ENCODE measurements around the gene RHO.

RHO gene

DNA sequence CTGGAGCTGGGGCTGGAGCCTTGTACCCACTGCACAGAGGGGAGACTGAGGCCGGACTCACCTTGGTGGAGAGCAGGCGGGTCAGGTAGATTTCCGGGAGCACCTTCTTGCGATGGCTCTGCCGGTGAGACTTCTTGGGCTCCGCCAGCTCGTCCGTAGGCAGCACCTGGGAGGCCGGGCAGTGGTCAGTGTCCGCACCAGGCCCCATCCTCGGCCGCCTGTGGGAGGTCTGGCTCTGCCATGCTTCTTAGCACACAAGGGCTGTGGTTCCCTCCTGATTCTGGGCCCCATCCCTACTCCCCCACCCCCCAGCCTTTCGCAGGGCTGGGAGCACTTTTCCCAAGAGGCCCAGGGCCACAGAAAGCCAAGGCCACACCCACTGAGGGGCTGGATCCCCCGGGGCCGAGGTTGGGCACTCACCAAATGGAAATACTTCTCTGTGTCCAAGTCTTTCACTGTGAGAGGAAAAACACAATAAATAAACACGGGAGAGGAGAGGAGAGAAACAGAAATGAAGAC is 31.9 kb downstream of the RHO start:
- DNase-seq (ENCODE audit: low read depth), result peak; percentile 96

- DNase-seq (ENCODE audit: low read depth), result peak; percentile 97
Observed at GRCh38 chr3:129560911-129561594, 32.6 kb downstream of the RHO start.

- DNase-seq (ENCODE audit: low read depth), result no peak
Observed at GRCh38 chr3:129561619-129562248, 33.3 kb downstream of the RHO start.

- DNase-seq (ENCODE audit: low read depth), result no peak
Observed at GRCh38 chr3:129562803-129563202, 34.4 kb downstream of the RHO start.

DNA sequence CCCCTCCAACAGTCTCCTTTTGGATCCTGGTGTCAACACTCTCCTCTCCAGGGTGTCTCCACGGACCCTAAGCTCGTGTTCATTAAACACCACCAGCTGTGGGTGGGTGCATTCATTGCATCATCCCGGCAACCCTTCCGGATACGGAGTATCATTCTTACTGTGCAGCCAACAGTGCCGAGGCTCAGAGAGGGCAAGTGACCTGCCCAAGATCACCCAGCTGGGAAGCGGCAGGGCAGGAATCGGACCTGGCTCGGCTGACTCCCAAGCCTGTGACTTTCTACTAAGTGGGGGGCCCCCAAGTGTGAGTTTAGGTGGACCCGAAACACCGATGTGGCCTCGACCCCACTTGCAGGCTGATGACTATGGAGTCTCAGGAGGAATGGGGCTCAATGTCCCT is 34.9 kb downstream of the RHO start:
- no peak for DNase-seq (ENCODE audit: low read depth)

DNA sequence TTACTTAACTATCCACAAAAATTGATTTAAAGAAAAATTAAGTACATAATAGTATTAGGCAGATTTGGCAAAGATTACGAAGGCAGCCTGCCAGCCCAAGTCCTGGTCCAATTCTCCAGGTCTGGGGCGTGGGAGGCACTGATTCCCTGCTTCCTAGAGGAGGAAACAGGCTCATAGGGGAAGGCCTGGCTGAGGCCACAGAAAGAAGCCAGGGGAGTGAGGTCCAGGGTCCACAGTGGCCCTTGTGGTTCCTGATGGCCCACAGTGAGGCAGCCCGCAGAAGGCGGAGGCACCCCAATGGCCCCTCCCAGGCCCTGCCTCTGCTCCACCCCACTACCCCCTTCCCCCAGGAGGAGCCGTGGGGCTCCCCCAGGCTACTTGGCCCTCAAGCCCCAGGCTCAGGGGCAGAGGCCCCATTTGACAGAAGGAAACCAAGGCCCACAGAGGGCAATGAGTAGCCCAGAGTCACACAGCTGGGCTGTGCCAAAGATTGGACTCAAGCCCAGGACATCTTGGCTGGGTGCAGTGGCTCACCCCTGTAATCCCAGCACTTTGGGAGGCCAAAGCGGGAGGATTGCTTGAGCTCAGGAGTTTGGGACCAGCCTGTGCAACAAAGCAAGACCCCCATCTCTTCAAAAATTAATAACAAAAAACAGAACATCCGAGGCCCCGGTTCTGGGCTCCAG is 35.6 kb downstream of the RHO start:
- peak; percentile 47 for DNase-seq (ENCODE audit: low read depth)

- DNase-seq (ENCODE audit: low read depth), result no peak
Observed at GRCh38 chr3:129564981-129565644, 36.7 kb downstream of the RHO start.

GRCh38 chr3:129565902-129566301 is 37.5 kb downstream of the RHO start:
- DNase-seq (ENCODE audit: low read depth), result no peak

DNA sequence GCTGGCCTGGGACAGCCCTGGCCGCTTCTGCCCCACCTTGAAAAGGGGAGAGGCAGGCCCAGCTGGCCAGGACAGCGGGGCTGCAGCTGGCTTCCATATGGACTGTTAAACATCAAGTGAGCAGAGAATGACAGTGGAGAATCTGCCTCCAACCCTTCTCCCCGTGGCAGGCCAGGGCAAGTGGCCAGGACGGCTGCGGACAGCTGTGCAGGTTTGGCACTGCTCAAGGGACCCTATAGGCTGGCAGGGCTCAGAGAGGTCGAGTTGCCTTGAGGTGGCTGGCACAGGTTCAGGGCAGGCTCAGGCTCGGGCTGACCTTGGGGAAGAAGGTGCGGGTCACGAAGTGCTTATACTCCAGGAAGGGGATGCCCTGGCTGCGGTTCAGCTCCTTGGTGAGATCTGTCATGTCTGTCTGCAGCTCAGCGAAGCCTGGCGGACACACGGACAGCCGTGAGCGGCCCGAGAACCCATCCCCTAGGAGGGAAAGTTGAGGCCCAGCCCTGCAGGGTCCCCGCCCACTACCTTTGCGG is 38.8 kb downstream of the RHO start:
- peak; percentile 35 for DNase-seq (ENCODE audit: low read depth)

- DNase-seq (ENCODE audit: low read depth), result no peak
Observed at GRCh38 chr3:129567939-129568338, 39.5 kb downstream of the RHO start.

DNA sequence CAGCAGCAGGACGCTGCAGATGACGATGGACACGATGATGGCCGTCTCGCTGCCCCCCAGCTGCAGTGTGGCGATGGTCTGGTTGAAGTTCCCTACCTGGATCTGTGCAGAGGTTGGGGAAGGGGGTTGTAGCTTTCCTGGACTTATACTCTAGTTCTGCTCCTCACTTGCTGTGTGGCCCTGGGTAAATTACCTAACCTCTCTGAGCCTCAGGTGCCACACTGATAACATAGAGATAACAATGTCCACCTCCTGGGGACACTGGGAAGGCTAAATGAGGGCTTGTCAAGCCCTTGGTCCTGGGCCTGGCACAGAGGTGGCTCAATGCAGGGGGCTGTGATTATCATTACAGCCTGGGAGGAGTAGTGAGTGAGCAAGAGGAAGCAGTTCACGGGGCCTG is 41.4 kb downstream of the RHO start:
- no peak for DNase-seq (ENCODE audit: low read depth)

GRCh38 chr3:129571605-129572547 is 43.4 kb downstream of the RHO start:
- DNase-seq (ENCODE audit: low read depth), result no peak

GRCh38 chr3:129572603-129573002 is 44.2 kb downstream of the RHO start:
- DNase-seq (ENCODE audit: low read depth), result no peak

- DNase-seq (ENCODE audit: low read depth), result no peak
Observed at GRCh38 chr3:129573493-129573892, 45.1 kb downstream of the RHO start.

- DNase-seq (ENCODE audit: low read depth), result no peak
Observed at GRCh38 chr3:129574206-129574605, 45.8 kb downstream of the RHO start.

- no peak for DNase-seq (ENCODE audit: low read depth)
Observed at GRCh38 chr3:129575233-129575996, 47.0 kb downstream of the RHO start.

DNA sequence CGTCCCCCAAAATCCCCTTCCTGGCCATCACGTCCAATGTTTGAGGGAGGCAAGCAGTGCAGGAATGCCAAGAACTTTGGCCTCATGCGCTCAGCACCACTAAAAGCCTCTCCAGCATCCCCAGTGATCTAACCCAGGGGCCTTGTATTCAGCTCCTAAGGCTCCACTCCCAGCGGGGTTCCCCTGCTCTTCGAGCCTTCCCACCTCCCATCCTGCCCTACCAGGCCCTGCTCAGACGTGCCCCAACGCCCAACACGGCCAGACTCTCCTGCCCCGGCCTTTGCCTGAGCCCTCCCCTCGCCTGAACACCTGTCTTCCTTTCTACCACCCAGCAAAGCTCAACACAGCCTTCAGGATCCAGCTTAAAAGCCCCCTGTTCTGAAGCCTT is 47.6 kb downstream of the RHO start:
- DNase-seq (ENCODE audit: low read depth), result no peak

DNA sequence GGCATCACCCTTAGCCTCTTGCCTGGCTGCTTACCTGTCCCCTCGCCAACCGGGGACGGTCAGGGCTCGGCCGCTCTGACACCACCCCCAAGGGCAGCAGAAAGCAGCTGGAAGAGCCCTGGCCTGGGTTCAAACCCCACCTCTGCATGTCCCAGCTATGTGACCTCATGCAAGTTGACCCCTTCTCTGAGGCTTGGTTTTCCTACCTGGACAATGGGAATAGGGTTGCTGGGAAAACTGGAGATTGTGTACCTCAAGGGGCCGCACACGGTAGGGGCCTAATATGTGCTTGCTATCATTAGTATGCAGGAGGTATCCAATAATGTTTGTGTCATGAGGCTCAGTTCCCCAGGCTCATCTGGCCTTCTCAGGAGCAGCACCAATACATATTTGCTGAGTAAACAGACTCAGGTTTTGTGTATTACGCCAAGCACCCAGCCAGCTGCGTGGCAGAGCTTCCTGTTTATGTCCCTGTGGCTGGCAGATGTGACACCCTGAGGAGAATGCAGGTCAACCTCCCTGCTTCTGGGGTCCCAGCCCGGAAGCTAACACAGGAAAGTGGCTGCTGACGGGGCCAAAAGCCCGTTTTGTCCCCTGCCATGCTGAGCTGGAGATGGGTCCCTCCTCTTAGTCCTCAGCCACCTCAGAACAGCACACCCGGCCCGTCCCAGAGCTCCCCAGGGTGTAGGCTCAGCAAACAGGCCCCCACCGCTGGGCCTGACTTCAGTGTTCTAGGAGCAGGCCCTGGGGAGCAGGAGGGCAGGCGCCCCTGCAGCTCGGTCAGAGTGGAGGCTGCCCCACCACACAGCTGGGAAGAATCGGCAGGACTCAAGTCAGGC is 48.3 kb downstream of the RHO start:
- no peak for DNase-seq (ENCODE audit: low read depth)

DNA sequence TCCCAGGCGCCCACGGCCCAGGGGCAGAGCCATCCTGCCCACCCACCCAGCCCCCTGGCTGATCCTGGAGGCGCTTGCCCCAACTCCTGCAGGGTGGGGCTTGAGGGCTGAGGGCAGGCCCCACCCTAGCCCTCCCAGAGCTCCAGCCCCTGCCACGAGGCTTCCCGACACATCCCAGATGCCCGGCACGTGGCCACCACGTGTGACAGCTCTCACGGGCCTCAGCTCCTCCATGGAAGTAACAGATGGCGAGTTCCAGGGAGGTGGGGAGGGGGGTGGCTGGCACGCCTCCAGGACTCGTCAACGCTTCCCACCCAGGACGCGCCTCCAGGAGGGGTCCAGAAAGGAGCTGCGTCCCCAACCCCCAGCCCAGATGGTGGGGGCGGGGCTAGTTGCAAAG is 48.9 kb downstream of the RHO start:
- peak; percentile 42 for DNase-seq (ENCODE audit: low read depth)

Measured in fibroblast of gingiva (primary cell).